Measurements from ENCODE around the gene CFAP410.

The CFAP410 gene

DNA sequence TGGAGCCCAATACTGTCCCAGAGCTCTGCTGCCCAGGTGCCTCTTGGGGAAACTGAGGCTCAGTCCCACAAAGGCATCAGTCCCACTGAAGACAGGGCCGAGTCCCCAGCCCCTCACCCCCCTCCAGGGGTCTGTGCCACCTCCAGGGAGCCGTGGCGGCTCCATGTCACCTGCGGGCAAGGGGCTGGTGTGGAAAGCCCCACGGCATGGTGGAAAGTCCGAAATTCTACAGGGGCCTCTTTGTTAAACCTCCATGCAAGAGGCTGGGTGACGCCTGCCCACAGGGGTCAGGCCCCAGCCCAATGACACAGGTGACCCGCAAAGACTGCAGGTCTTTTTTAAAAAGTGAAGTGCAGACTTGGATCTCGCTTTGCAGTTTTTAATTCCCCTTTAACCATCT lies 56.8 kb downstream of the CFAP410 start:
- DNase-seq = no peak

DNA sequence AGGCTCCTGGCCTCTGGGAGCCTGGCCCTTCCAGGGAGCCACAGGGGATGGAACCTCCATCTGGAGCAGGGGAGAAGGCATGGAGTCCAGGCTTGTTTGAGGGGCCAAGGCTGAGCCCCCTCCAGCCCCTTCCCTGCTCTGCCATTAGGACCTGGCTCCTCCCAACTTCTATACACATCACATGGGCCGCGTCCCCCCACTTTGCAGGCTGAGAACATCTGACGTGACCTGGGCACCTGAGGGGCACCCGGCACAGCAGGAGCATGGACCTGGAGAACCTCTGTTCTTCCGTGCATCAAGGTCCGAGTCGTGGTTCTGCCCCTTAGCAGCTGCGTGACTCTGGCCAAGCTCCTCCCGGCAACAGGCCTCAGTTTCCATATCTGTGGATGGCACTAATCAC lies 57.4 kb downstream of the CFAP410 start:
- no peak for DNase-seq

DNA sequence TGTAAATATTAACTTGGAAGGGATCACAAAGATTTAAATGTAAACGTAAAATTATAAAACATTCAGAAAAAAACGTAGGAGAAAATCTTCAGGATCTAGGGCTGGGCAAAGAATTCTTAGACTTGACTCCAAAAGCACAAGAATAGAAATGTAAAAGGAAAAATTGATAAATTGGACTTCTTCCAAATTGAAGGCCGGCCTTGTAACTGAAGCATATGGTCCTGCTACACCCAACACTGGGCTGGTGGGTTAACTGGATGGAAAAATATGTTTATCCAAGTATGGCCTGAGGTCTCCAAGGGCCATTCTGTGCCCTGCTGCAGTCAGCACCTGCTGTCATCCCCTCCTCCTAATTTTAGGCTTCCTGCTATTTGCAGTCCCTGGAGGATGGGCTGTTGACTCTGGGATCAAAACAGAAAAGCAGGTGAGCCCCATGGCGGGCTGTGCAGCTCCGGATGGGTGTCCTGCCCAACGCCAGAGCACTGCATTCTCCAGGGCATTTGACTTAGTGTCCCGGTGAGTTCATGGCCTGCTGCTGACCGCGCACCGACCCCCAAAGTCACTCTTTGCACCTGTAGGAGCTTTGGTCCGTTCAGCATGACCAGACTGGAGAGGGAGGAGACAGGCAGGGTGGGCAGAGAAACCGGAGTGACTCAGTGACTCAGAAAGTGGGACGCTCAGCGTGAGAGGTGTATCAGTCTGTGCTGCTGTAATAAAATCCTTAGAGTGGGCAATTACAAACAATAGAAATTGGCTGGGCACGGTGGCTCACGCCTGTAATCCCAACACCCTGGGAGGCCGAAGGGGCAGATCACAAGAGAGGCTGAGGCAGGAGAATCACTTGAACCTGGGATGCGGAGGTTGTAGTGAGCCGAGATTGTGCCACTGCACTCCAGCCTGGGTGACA lies 59.6 kb downstream of the CFAP410 start:
- no peak for DNase-seq
